ENCODE data around the gene TTC39C.
"Not testable (repeated sequence)": the region's sequence is repeated elsewhere in the genome, so short reads cannot be mapped to it uniquely, and the experiment has no call there.

TTC39C gene

DNA sequence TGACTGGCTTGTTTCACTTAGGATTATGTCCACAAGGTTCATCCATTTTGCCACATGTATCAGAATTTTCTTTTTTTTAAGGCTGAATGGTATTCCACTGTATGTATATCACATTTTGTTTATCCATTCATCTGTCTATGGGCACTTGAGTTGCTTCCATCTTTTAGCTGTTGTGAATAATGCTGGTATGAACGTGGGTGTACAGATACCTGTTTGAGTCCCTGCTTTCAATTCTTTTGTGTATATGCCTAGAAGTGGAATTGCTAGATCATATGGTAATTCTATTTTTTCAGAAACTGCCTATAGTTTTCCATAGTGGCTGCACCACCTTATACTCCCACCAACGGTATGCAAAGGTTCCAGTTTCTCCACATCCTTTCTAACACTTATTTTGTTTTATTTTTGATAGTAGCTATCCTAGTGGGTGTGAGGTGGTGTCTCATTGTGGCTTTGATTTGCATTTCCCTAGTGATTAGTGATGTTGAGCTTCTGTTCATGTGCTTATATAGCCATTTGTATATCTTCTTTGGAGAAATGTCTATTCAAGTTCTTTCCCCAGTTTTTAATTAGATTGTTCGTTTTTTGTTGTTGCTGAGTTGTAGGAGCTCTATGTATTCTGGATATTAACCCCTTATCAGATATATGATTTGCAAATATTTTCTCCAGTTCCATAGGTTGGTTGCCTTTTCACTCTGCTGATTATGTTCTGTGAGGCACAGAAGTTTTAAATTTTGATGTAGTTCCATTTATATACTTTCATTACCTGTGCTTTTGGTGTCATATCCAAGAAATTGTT is 40.7 kb downstream of the TTC39C start:
- no peak for DNase-seq

DNA sequence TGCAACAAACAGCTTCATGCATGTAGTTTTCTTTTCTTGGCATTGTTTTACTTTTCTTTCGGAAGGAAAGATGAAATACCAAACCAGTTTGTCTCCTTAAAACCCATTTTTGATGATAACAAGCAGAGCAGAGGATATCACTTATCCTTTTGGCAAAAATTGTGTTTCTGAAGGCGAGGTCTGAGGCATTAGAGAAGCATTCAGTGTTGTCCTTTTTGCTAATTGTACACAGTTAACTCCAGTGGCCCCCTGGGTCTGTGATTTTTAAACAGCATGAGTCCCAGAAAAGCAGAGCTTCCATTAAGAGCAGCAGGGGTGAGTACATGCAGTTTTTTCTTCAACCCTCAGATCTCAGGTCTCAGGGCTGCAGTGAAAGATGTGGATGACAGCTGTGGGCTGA is 41.3 kb downstream of the TTC39C start:
- DNase-seq = no peak

DNA sequence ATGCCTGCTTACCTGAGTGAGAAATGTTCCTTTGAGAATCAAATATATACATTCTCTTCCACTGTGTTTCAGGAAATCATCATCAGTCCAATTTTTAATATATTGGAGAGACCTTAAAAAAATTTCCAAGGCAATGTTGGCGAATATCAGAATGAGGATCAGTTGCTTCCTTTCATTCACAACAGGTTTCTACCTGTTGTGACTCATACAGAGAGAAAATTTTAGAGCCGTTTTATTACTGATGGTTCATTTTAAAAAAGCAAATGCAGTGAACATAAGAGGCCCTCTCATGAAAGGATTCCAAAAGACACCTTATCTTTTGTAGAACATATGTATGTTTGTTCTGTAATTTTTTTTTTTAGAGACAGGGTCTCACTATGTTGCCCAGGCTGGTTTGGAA is 42.0 kb downstream of the TTC39C start:
- DNase-seq = no peak

DNA sequence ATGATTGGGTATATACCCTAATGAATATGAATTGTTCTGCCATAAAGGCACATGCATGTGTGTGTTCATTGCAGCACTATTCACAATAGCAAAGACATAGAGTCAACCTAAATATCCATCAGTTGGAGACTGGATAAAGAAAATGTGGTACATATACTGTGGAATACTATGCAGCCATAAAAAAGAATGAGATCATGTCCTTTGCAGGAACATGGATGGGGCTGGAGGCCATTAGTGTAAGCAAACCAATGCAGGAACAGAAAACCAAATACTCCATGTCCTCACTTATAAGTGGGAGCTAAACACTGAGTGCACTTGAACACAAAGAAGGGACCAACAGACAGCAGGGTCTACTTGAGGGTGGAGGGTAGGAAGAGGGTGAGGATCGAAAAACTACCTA is 43.2 kb downstream of the TTC39C start:
- DNase-seq = no peak

DNA sequence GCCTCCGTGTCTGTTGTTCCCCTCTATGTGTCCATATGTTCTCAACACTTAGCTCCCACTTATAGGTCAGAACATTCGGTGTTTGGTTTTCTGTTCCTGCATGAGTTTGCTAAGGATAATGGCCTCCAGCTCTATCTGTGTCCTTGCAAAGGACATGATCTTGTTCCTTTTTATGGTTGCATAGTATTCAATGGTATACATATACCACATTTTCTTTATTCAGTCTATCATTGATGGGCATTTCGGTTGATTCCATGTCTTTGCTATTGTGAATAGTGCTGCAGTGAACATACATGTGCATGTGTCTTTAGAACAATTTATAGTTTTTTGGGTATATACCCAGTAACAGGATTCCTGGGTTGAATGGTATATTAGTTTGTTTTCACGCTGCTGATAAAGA is 44.8 kb downstream of the TTC39C start:
- DNase-seq = not testable (repeated sequence)

DNA sequence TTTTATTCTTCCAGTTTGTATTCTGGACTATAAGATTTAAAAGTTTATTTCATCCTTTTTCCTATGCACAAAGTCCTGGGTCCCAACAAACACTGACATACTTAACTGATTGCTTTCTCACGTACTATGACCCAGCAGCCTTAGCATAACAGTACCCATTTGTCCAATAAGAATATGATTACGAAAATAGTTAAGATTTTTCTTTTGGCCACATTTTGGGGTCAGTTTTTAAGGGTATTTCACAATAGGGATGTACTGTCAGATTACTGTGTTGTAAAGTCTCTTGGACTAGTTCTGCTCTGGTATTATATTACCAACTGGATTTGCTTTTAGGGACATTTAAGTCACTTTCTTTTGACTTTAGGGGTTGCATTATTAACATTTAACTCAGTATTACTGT is 46.1 kb downstream of the TTC39C start:
- no peak for DNase-seq

DNA sequence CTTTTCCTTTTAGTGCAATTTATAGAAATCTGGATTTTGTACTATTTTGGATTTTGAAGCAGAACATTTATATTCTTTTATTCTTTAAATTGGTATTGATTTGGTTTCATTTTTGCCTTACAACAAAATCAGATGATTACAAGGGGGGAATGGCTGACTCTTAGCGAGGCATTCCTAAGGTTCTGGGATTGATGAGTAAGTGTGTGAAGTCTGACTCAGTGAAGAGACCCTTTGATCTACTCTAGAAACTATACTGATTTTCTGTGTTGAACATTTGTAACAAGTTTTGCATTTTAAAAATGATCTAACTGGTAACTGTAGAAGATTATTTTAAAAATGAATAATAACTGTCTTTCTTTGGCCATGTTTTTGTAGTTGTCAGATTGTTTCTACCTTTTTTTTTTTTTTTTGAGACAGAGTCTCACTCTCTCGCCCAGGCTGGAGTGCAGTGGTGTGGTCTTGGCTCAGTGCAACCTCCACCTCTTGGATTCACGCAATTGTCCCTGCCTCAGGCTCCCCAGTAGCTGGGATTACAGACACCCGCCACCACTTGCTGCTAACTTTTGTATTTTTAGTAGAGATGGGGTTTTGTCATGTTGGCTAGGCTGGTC is 48.7 kb downstream of the TTC39C start:
- peak in 1 of 3 donors; percentile 21 for DNase-seq

DNA sequence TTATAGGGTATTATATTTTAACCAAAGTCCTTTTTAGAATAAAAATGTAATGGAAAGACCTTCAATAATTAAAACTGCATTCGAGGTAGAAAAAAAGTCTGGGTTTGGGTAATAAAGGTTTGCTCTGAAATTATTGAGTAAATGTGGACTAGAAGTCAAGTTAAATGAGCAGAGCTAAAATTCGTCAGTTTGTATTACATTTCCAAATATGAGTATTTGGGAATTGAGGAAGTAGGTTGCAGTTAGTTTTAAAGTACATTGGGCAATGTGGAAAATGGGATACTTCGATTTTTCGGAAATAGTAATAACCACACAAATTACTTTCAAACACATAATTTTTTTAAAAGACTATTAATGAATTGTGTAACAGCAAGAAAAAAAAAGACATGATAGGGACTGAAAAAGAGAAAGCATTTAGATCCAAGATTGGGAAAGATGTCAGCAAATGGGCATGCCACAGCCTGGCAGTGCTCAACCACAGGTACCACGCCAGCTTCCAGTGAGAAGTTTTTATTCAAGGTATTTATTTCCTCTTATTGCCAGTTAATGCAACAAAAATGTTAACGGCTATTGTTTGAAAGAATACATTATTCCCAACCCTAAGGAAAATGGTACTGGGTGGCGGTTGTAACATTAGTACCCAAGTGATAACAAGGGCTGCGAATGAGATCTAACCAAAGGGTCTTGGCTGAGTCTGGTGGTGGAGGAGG is 50.0 kb downstream of the TTC39C start:
- peak in 2 of 3 donors; percentile 35 to 48 for DNase-seq

DNA sequence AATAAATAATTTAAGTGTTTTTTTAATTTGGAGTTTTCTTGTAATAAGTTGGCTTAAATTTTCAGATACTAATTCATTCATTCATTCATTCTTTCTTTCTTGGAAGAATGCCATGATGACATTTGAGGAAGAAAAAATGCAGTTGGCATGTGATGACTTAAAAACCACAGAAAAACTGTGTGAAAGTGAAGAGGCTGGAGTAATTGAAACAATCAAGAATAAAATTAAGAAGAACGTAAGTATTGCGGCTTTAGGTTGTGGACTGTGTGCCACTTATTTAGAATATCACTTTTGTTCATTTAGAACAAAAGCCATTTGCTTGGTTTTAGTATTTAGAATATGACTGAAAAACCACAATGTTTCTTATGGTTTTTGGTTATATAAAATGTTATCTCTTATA is 51.4 kb downstream of the TTC39C start:
- DNase-seq = peak in 1 of 3 donors; percentile 27

DNA sequence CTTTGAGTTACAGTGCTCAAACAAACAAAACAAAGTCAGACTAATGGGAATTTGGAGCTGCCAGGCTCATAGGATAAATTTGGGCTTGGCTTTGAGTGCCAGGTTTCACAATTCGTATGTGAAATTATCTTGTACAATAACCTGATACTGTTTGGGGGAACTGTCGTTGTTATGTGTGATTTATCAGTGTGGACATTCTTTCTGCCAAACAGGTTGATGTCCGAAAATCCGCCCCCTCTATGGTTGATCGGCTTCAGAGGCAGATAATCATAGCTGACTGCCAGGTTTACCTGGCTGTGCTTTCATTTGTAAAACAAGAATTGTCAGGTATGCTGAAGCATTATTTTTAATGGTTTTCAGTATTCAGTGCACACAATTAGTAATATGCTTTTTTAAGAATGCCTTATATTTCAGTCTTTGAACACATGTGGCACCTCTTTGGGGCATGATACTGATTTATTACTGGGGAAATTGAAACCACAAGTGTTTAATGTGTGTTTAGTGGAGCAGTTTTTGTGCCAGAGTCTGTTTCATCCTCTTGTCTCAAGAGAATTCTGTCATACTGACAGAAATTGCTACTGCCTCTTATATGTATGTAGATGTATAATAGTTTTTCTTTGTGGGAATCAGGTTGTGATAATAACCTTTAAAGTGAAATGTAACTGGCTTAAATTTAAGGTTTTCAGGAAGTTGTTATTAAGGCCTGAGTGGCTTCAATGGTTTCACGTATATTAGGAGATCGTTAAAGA is 54.6 kb downstream of the TTC39C start:
- DNase-seq = no peak

DNA sequence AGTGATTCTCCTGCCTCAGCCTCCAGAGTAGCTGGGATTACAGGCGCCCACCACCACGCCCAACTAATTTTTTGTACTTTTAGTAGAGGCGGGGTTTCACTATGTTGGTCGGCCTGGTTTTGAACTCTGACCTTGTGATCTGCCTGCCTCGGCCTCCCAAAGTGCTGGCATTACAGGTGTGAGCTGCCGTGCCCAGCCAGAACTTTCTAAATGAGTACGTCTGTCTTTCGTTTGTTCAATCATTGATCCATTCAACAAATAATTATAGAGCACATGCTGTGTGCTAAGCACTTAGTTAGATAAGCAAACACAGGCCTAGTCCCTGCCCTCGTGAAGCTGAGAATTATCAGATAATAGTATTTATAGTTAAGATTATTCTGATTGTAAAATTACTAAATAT is 56.5 kb downstream of the TTC39C start:
- no peak for DNase-seq

DNA sequence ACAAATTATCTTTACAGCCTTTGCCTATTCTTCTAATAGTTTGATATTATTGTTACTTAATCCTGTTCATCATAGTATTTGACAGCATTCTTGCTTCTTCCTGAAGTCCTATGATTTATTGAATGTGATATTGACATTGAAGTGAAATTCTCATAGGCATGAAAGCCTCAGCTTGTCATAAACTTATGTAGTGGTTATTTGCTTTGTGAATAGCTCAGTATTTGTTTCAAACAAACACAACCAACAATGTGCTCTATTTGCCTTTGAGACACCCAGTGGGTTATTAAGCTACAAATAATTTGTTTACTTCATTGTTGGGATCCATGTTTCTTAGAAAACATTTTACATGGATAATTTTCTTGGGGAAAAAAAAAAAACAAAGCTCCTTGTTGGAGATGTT is 57.2 kb downstream of the TTC39C start:
- DNase-seq = no peak

DNA sequence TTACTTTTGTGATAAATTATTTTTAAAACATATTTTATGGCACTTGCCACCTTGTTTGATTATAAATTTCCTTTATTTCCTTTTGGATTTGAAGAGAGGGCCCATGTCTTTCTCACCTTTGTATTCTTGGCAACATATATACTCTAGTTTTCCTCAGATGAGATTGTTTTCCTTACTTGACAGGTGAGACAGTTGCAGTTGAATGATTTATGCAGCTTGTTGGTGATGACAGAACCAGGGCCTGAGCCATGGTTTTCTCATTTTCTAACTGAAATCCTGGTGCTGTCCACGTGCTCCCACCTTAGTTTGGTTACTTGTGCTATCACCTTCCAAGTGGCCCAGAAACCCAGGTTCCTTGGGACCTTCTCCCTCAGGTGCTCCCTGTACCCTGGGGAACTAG is 58.2 kb downstream of the TTC39C start:
- DNase-seq = no peak

DNA sequence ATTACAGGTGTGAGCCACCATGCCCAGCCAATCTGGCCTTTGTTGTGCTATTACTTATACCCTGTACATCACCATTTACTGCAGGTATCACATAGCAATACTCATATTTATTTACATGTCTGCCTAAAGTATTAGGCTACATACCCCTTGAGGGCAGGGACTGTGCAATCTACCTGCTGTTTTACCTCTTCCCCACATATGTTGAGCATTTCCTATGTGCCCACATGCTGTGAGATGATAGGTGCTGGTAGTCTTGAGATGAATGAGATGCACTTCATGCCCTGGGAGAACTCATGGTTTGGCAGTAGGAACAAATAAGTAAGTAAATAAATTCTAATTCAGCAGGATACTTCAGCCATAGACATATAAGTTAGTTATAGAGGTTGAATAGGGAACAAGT is 59.2 kb downstream of the TTC39C start:
- DNase-seq = no peak

DNA sequence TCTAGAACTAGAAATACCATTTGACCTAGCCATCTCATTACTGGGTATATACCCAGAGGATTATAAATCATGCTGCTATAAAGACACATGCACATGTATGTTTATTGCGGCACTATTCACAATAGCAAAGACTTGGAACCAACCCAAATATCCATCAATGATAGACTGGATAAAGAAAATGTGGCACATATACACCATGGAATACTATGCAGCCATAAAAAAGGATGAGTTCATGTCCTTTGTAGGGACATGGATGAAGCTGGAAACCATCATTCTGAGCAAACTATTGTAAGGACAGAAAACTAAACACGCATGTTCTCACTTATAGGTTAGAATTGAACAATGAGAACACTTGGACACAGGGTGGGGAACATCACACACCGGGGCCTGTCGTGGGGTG is 60.2 kb downstream of the TTC39C start:
- not testable (repeated sequence) for DNase-seq

DNA sequence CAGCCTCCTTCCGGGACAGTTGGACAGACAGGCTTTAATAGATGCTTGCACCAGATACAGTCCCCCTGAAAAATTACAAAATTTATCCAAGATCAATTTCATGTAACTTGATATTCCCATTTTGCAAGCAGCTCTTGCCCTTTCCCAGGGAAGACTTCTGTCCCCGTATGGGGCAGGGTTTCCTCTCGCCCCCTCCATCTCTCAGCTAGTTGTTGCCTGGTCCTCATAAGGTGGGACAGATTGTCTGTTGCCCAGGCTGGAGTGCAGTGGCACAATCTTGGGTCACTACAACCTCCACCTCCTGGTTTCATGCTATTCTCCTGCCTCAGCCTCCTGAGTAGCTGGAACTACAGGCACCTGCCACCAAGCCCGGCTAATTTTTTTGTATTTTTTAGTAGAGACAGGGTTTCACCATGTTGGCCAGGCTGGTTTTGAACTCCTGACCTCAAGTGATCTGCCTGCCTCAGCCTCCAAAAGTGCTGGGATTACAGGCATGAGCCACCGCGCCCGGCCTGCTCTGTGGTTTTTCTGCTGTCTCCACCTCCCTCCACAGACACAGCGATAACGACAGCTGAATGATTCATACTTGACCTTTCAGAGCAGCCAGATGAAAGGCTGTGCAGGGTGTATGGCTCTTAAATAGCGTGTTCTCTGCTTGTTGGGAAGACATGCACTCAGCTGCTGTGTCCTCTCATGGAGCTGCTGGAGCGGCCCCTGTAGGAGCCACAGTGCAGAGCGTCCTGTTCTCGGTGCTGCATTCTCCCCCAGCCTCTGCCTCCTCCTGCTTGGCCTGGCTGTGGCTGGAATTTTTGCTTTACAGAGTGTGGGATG is 61.4 kb downstream of the TTC39C start:
- DNase-seq = peak; percentile 50 to 72 (median 56)

DNA sequence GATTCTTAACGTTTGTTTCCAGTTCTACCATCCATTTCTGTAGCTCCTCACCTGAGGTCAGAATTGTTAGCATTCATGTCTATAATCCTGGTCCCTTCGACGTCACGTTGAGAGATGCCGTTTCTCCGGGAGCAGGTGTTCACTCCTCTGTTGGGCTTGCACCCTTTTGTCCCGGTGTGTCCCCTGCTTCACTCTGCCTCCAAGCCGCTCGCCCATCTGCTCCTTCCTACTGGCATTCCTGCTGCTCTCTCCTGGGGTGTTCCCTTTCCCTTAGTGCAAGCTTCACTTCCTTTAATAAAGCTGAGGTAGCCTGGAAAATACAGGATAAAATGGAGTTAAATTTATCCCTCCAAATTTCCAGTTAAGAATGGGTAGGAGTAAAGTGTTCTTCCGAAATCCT is 62.4 kb downstream of the TTC39C start:
- DNase-seq = no peak

DNA sequence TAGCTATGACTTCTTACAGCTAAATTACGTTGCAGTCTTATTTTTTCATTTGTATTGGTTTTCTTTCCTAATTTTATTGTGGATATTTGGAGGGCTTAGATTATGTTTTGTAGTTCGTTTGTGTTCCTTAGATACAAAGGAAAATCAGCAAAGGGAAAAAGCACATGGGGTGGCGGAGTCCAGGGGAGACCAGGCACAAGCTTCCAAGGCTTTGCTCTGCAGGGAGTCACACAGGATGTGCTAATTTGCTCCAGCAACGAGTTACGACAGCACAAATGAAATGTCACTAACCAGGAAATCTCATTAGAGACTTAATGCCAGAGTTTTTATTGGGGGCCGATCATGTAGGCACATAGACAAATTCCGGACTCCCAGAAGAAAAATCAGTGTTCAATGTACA is 63.8 kb downstream of the TTC39C start:
- no peak for DNase-seq

DNA sequence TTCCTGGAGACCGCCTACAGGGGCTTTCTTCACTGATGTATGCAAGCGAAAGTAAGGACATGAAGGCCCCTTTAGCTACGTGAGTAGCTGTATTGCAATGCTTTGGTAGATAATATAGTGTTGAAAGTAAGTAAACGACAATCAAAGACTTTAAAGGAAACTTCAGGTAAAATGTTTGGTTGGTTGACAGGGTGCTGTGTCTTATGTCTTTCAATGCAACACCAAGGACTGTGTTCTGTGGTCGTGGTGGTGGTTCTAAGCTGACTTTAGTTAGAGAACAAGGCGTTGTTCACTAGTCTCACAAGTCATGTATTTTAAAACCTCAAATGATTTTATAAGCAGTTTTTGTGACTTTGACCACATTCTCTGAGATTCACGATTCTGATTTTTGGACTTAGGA is 66.3 kb downstream of the TTC39C start:
- no peak for DNase-seq

DNA sequence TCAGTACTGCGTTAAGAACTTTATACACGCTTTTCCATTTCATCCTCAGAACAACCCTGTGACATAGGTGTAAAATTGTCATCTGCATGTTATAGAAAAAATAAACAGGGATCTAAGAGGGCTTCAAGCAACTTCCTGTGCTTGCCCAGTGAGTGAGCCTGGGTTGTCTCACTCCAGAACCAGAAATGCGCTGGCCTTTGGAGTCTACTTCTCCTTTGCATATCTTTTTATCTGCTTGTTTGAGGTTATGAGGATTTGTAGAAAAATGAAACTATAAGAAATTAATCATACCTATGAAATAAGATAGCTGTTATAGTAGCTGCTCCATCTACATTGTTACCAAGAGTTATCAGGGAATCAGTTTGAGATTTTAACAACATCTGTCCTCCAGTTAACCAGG is 69.0 kb downstream of the TTC39C start:
- DNase-seq = no peak

DNA sequence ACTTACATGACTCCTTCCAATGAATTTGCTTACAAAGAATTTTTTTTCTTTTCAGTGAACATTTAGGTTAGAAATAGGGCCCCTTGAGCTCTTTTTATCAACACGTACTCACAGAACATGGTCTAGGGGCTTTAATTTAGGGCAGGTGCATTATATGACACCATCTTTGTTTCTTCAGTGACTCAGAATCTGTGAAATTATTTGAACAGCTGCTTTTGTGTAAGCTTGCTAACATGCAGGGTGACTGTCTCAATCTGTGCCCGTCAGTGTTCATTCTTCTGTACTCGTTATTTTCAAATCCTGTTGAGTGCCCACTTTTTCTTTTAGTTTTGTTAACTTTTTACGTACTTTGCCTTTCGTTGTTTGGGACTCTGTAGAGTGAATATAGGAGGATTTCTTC is 71.5 kb downstream of the TTC39C start:
- no peak for DNase-seq

DNA sequence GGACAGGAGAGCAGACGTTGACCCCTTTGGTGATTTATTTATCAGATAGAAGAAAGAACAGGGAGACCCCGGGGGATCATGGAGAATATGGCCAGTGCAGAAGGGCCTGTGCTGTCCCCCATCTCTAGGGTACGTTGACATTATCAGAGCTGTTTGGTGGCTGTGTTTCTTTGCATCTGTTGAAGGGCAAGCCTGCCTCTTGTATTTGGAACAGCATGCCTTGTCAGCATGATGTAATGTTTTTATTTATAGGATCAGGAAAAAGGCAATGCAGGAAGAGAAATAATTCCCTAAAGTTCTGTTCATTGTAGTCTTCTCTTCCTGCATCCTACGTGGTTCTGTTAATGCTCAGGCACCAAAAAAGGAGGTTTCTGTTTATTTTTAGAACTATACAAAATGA is 74.5 kb downstream of the TTC39C start:
- no peak for DNase-seq
